ENCODE data around the gene CCDC134.

CCDC134 gene

DNA sequence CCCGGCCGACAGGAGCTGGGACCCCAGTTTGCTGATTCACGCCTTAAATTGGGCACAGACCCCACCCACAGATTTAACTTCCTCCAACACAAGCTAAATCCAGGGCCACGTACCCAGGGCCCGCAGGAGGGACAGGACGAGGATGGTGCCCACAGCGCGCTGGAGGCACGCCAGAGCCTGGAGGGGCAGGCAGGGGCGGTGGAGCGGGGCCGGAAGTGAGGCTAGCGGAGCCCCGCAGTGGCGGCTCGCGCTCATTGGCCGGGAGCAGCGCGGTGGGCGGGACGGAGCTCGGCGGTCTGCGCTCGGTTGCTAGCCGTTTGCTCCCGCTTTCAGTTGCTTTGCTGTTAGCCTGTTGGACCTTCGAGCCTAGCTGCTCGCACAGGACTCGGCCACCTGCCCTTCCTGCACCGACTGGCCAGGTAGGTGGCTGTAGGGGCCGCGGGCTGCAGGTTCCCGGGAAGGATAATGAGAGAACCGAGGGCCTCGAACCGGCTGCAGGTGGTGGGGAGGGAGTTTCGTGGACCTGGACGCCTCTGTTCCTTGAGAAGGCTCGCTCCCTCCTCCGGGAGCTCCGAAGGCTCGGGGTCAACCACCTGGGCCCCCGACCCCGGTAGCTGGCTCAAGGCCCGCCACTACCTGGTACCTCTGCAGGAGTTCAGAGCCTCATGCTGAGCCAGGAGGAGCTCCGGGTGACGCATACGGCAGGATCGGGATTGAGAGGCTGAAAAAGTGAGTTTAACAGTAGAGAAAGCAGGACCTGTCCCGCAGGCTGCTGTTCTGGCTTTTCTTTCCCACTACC, at the start of gene CCDC134:
CCDC134 (plus strand) TSS at position 332 of the 799 bp plus-strand sequence. CDS start 8,212 bp downstream, outside the sequence.
- DNase-seq (ENCODE audit: low spot score in 2 of 2) = peak; percentile 86 to 94
- H3K36me3 ChIP-seq (replicated peaks) = no peaks in the 10 kb centered on the region
- no peaks in the 10 kb centered on the region for H3K9me3 ChIP-seq
- H3K4me1 ChIP-seq = peaks cover 17% of the 10 kb centered on the region
- no peaks in the 10 kb centered on the region for H3K27me3 ChIP-seq (ENCODE audit: low read depth)
- H3K4me3 ChIP-seq = peak within 1 kb of the TSS; percentile 82
- in situ Hi-C loops (cut with MboI; ENCODE audit: low sequenced_read_pairs) = no loop called here

DNA sequence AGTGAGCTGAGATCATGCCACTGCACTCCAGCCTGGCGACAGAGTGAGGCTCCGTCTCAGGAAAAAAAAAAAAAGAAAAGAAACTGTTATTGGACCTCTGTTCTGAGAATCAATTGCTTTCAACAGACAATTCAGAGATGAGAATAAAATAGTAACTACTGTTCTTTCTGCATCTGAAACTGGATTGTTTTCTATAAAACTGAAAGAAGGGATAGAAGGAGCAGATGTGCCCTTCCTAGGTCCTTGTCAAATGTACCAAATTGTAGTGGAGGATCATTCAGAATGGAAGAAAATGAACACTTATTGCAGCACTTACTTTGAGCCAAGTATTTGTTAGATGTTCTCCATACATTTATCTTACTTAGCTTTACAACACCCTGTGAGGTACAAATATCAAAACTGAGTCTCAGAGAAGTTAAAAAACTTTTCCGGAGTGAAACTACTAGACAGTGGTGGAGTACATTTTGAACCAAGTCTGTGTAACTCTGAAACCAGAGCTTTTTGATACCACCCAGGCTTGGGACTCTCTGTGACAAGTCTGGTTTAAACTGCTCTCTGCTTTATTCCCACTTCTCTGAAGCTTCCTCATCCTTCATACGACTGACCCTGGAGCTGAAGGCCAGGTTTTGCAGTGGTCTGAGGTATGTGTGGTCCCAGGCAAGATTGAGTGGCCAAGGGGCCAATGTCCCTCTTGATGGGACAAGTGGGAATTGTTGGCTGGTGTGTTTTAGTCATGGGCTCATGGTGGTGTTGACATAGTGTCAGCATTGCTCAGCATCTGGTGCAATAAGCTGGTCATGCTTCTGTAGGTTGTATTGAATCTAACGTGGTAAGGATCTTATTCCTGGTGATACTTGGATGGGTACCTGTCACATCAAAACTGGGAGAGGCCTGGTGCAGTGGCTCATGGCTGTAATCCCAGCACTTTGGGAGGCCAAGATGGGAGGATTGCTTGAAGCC, 48.2 kb upstream of the CCDC134 start:
- in situ Hi-C loops (cut with MboI; ENCODE audit: low sequenced_read_pairs) = no loop called here
- Histone ChIP-seq H3K27me3 (ENCODE audit: low read depth) (no peaks in the 10 kb centered on the region), H3K4me3 (no peak overlapping the region), H3K4me1 (no peaks in the 10 kb centered on the region), H3K9me3 (no peaks in the 10 kb centered on the region), H3K36me3 (replicated peaks) (no peaks in the 10 kb centered on the region)
- no peak for DNase-seq (ENCODE audit: low spot score in 2 of 2)

DNA sequence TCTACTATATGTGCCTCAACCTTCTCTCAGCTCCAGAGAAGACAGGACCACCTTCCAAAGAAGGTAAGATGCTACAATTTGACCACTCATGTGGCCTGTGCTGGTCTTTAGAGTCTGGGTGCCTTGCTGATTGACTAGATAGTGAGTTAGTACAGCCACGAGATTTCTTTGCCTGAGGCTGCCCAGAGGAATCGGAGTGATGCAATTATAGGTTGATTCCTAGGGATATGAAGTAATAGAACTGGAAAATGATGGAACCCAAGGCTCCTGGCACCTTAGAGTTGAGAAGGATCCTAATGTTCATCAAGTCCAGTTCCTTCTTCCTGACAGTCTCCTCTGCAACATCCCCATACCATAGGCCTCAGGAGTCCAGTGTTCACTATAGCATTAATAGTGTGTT, 46.5 kb upstream of the CCDC134 start:
- in situ Hi-C loops (cut with MboI; ENCODE audit: low sequenced_read_pairs) = no loop called here

DNA sequence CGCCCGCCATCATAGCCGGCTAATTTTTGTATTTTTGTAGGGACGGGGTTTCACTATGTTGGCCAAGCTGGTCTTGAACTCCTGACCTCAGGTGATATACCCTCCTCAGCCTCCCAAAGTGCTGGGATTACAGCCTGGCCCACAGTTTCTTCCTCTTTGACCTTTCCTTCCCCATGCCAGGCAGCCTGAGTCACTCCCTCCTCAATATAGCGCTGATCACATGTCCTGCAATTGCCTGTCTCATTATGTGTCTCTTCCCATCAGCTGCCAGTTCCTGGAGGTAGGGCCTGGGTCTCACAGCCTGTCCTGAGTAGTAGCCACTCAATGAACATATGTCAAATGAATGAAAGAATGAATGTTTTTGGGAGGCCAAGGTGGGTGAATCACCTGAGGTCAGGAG, 43.0 kb upstream of the CCDC134 start:
- Histone ChIP-seq H3K9me3 (no peaks in the 10 kb centered on the region), H3K36me3 (replicated peaks) (no peaks in the 10 kb centered on the region), H3K4me1 (no peaks in the 10 kb centered on the region), H3K4me3 (no peak overlapping the region), H3K27me3 (ENCODE audit: low read depth) (no peaks in the 10 kb centered on the region)
- DNase-seq (ENCODE audit: low spot score in 2 of 2) = no peak
- in situ Hi-C loops (cut with MboI; ENCODE audit: low sequenced_read_pairs) = no loop called here

More for the DNA sequence above, 46.5 kb upstream of the CCDC134 start:
- no peaks in the 10 kb centered on the region for H3K36me3 ChIP-seq (replicated peaks)
- DNase-seq (ENCODE audit: low spot score in 2 of 2) = no peak
- no peak overlapping the region for H3K4me3 ChIP-seq
- no peaks in the 10 kb centered on the region for H3K9me3 ChIP-seq
- no peaks in the 10 kb centered on the region for H3K4me1 ChIP-seq
- H3K27me3 ChIP-seq (ENCODE audit: low read depth) = no peaks in the 10 kb centered on the region

DNA sequence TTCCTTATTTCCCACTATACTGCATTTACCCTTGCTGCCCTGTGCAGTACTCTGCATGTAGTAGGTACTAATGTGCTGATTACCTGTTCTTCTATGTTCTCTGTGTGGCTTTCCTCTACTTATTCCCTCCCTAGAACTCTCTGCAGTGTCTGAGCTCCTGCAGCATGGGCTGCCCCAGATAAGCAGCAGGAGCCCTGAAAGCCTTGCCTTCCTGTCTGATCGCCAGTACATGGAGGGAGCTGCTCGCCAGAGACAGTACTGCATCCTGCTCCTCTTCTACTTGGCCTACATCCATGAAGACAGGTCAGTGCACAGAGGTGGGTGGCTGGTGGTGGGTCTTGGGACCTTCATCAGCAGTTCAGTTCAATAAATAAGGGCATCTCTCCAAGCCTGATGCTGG, 42.2 kb upstream of the CCDC134 start:
- H3K27me3 ChIP-seq (ENCODE audit: low read depth) = no peaks in the 10 kb centered on the region
- no peaks in the 10 kb centered on the region for H3K36me3 ChIP-seq (replicated peaks)
- no peaks in the 10 kb centered on the region for H3K4me1 ChIP-seq
- no peaks in the 10 kb centered on the region for H3K9me3 ChIP-seq
- no peak overlapping the region for H3K4me3 ChIP-seq
- no peak for DNase-seq (ENCODE audit: low spot score in 2 of 2)
- in situ Hi-C loops (cut with MboI; ENCODE audit: low sequenced_read_pairs) = no loop called here

- Histone ChIP-seq H3K36me3 (replicated peaks) (no peaks in the 10 kb centered on the region), H3K4me3 (no peak overlapping the region), H3K27me3 (ENCODE audit: low read depth) (no peaks in the 10 kb centered on the region), H3K4me1 (no peaks in the 10 kb centered on the region), H3K9me3 (no peaks in the 10 kb centered on the region)
- peak; percentile 33 to 81 for DNase-seq (ENCODE audit: low spot score in 2 of 2)
- in situ Hi-C loops (cut with MboI; ENCODE audit: low sequenced_read_pairs) = no loop called here
Measured at GRCh38 chr22:41762980-41763779, 37.3 kb upstream of the CCDC134 start.

DNA sequence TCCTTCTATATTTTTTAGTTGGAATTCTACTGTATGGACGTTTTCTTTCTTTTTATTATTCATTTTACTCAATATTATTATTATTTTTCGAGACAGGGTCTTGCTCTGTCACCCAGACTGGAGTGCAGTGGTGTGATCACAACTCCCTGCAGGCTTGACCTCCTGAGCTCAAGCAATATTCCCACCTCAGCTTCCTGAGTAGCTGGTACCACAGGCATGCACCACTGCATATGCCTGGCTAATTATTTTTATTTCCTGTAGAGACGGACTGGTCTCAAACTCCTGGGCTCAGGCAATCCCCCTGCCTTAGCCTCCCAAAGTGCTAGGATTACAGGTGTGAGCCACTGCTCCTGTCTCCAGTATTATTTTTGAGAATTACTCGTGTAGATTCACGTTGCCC, 34.0 kb upstream of the CCDC134 start:
- Histone ChIP-seq H3K9me3 (no peaks in the 10 kb centered on the region), H3K27me3 (ENCODE audit: low read depth) (no peaks in the 10 kb centered on the region), H3K4me1 (no peaks in the 10 kb centered on the region), H3K36me3 (replicated peaks) (no peaks in the 10 kb centered on the region), H3K4me3 (no peak overlapping the region)
- in situ Hi-C loops (cut with MboI; ENCODE audit: low sequenced_read_pairs) = no loop called here
- DNase-seq (ENCODE audit: low spot score in 2 of 2) = no peak

- Histone ChIP-seq H3K36me3 (replicated peaks) (no peaks in the 10 kb centered on the region), H3K4me1 (no peaks in the 10 kb centered on the region), H3K27me3 (ENCODE audit: low read depth) (no peaks in the 10 kb centered on the region), H3K4me3 (no peak overlapping the region), H3K9me3 (no peaks in the 10 kb centered on the region)
- in situ Hi-C loops (cut with MboI; ENCODE audit: low sequenced_read_pairs) = no loop called here
- no peak for DNase-seq (ENCODE audit: low spot score in 2 of 2)
Measured at GRCh38 chr22:41768430-41768829, 32.0 kb upstream of the CCDC134 start.

- no peak overlapping the region for H3K4me3 ChIP-seq
- in situ Hi-C loops (cut with MboI; ENCODE audit: low sequenced_read_pairs) = no loop called here
- DNase-seq (ENCODE audit: low spot score in 2 of 2) = no peak
Measured at GRCh38 chr22:41770715-41771468, 29.6 kb upstream of the CCDC134 start.

DNA sequence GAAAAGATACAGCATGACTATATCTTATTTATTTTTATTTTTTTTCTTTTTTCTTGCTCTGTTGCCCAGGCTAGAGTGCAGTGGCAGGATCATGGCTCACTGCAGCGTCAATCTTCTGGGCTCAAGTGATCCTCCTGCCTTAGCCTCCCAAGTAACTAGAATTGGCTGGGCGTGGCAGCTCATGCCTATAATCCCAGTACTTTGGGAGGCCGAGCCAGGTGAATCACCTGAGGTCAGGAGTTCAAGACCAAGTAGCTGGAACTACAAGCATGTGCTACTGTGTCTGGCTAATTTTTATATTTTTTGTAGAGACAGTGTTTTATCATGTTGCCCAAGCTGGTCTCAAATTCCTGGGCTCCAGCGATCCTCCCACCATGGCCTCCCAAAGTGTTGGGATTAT, 28.3 kb upstream of the CCDC134 start:
- Histone ChIP-seq H3K9me3 (no peaks in the 10 kb centered on the region), H3K4me3 (no peak overlapping the region), H3K27me3 (ENCODE audit: low read depth) (0 out of 2 replicates have a peak, but pooled peaks cover 3% of the 10 kb centered on the region), H3K4me1 (no peaks in the 10 kb centered on the region), H3K36me3 (replicated peaks) (no peaks in the 10 kb centered on the region)
- in situ Hi-C loops (cut with MboI; ENCODE audit: low sequenced_read_pairs) = no loop called here
- DNase-seq (ENCODE audit: low spot score in 2 of 2) = no peak

More at GRCh38 chr22:41770715-41771468, 29.6 kb upstream of the CCDC134 start:
- Histone ChIP-seq H3K9me3 (no peaks in the 10 kb centered on the region), H3K27me3 (ENCODE audit: low read depth) (0 out of 2 replicates have a peak, but pooled peaks cover 3% of the 10 kb centered on the region), H3K36me3 (replicated peaks) (no peaks in the 10 kb centered on the region), H3K4me1 (no peaks in the 10 kb centered on the region)

DNA sequence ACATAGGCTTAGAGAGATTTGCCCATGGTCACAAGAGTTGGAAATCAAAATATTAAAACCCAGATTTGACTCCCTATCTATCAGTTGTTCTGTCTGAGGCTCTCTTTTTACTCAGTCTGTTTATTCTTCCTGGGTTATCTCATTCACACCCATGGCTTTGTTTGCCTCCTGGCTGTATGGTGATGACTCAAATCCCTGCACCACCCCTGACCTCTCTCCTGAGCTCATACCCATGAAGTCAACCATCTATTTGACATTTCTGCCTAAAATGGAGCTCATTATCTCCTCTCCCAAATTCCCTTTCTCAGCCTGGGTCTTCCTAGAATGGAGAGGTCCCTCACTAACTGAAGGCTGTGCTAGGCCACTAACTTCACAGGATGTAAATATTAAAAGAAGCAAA, 27.8 kb upstream of the CCDC134 start:
- H3K36me3 ChIP-seq (replicated peaks) = no peaks in the 10 kb centered on the region
- DNase-seq (ENCODE audit: low spot score in 2 of 2) = no peak

DNA sequence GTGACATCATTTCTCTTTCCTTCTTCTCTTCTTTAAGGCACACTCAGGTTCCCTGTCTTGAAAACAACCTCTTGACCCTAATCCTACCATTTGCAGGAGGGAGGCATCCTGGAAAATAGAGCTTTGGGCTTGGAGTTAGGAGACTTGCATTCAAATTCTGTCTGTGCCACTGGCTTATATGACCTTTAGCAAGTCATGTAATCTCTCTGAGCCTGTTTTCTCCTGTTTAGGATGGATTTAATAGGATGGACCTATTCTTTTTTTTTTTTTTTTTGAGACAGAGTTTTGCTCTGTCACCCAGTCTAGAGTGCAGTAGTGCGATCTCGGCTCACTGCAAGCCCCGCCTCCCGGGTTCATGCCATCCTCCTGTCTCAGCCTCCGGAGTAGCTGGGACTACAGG, 25.1 kb upstream of the CCDC134 start:
- in situ Hi-C loops (cut with MboI; ENCODE audit: low sequenced_read_pairs) = no loop called here
- no peak for DNase-seq (ENCODE audit: low spot score in 2 of 2)

More for the DNA sequence above, 27.8 kb upstream of the CCDC134 start:
- Histone ChIP-seq H3K4me1 (no peaks in the 10 kb centered on the region), H3K27me3 (ENCODE audit: low read depth) (0 out of 2 replicates have a peak, but pooled peaks cover 3% of the 10 kb centered on the region), H3K4me3 (no peak overlapping the region), H3K9me3 (no peaks in the 10 kb centered on the region)
- in situ Hi-C loops (cut with MboI; ENCODE audit: low sequenced_read_pairs) = no loop called here

DNA sequence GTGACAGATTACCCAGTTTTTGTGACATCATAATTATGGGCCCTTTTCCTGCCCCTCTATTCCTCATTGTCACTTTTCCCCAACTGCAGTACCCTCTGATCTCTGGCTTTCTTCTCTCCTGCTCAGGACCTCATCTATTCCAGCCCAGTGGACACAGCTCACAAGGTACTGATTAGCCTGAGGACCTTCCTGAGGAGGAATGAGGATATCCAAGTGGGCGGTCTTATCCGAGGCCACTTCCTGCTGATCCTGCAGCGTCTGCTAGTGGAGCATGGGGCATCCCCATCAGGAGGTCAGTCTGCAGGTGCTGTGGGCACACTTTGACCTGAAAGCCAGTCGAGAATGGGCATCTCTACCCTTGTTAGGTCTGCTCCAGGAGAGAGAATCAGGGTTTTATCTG, 24.5 kb upstream of the CCDC134 start:
- in situ Hi-C loops (cut with MboI; ENCODE audit: low sequenced_read_pairs) = no loop called here
- Histone ChIP-seq H3K4me1 (no peaks in the 10 kb centered on the region), H3K9me3 (no peaks in the 10 kb centered on the region), H3K27me3 (ENCODE audit: low read depth) (0 out of 2 replicates have a peak, but pooled peaks cover 3% of the 10 kb centered on the region), H3K4me3 (no peak overlapping the region), H3K36me3 (replicated peaks) (no peaks in the 10 kb centered on the region)
- DNase-seq (ENCODE audit: low spot score in 2 of 2) = no peak

More for the DNA sequence above, 25.1 kb upstream of the CCDC134 start:
- Histone ChIP-seq H3K27me3 (ENCODE audit: low read depth) (0 out of 2 replicates have a peak, but pooled peaks cover 3% of the 10 kb centered on the region), H3K4me3 (no peak overlapping the region), H3K36me3 (replicated peaks) (no peaks in the 10 kb centered on the region), H3K4me1 (no peaks in the 10 kb centered on the region), H3K9me3 (no peaks in the 10 kb centered on the region)
